Brain microvascular endothelial cell (primary cell): ENCODE results near the gene ADARB1.

Experiments
- DNase-seq: peaks from one replicate; pipeline ENCODE4 v3.0.0-alpha.2; 2020
- H3K27ac ChIP-seq: fragments of 250-450 bp; sonication (Bioruptor Pico); 2 replicates; pipeline ENCODE4 v1.5.1; 2020; ENCODE audit warnings: mild to moderate bottlenecking, moderate library complexity
- H3K27me3 ChIP-seq: fragments of 250-450 bp; sonication (Bioruptor Pico); replicated peaks from 2 replicates; pipeline ENCODE4 v1.5.1; 2020; ENCODE audit warnings: mild to moderate bottlenecking
- H3K36me3 ChIP-seq: fragments of 250-450 bp; sonication (Bioruptor Pico); replicated peaks from 2 replicates; pipeline ENCODE4 v1.5.1; 2020; ENCODE audit warnings: mild to moderate bottlenecking
- H3K4me3 ChIP-seq: 2 replicates; pipeline ENCODE4 v1.5.1; 2011; ENCODE audit warnings: low read depth, mild to moderate bottlenecking, control low read depth, low read length, moderate library complexity
- CTCF ChIP-seq: IDR thresholded peaks from 2 replicates; pipeline ENCODE4 v1.5.1; 2011; ENCODE audit warnings: low read depth, mild to moderate bottlenecking, moderate library complexity, low read length, control low read depth, inconsistent platforms; ENCODE audit errors: missing control alignments
- in situ Hi-C: cut with HindIII; loops from 2 replicates; pipeline ENCODE4 v1.10.0; 2017; ENCODE audit warnings: low sequenced_read_pairs, low pct_ligation_motif_present

ADARB1 gene

GRCh38 chr21:45084881-45085536, 10.6 kb downstream of the ADARB1 start:
- H3K36me3 ChIP-seq = peaks cover 22% of the 10 kb centered on the region
- DNase-seq = no peak
- H3K27me3 ChIP-seq = no peaks in the 10 kb centered on the region
- TF ChIP-seq CTCF = no peak
- H3K27ac ChIP-seq = no peak overlapping the region
- no peak overlapping the region for H3K4me3 ChIP-seq
- in situ Hi-C loops = no loop called here

GRCh38 chr21:45085700-45086099, 11.3 kb downstream of the ADARB1 start:
- Histone ChIP-seq H3K4me3 (no peak overlapping the region), H3K27ac (no peak overlapping the region), H3K27me3 (no peaks in the 10 kb centered on the region), H3K36me3 (peaks cover 22% of the 10 kb centered on the region)
- in situ Hi-C loops = no loop called here
- no peak for DNase-seq
- no peak for TF ChIP-seq CTCF

GRCh38 chr21:45086337-45086958, 12.1 kb downstream of the ADARB1 start:
- no peak for TF ChIP-seq CTCF
- in situ Hi-C loops = no loop called here

GRCh38 chr21:45087022-45087823, 12.8 kb downstream of the ADARB1 start:
- Histone ChIP-seq H3K4me3 (no peak overlapping the region), H3K36me3 (peaks cover 15% of the 10 kb centered on the region), H3K27me3 (no peaks in the 10 kb centered on the region), H3K27ac (no peak overlapping the region)
- no peak for DNase-seq
- in situ Hi-C loops = no loop called here
- TF ChIP-seq CTCF = no peak

More at GRCh38 chr21:45086337-45086958, 12.1 kb downstream of the ADARB1 start:
- Histone ChIP-seq H3K27ac (no peak overlapping the region), H3K36me3 (peaks cover 22% of the 10 kb centered on the region), H3K4me3 (no peak overlapping the region), H3K27me3 (no peaks in the 10 kb centered on the region)
- no peak for DNase-seq

GRCh38 chr21:45088116-45088515, 13.7 kb downstream of the ADARB1 start:
- H3K27ac ChIP-seq = no peak overlapping the region
- peaks cover 6% of the 10 kb centered on the region for H3K36me3 ChIP-seq
- no peak overlapping the region for H3K4me3 ChIP-seq
- H3K27me3 ChIP-seq = no peaks in the 10 kb centered on the region
- in situ Hi-C loops = no loop called here
- TF ChIP-seq CTCF = no peak
- DNase-seq = no peak
